ENCODE data around the gene CSF3R.

CSF3R gene

GRCh38 chr1:36419569-36419968 lies 63.1 kb downstream of the CSF3R start:
- no peak for DNase-seq (ENCODE audit: low read depth)

- no peak for DNase-seq (ENCODE audit: low read depth)
Measured at GRCh38 chr1:36419140-36419539, 63.6 kb downstream of the CSF3R start.

- no peak for DNase-seq (ENCODE audit: low read depth)
Measured at GRCh38 chr1:36417931-36418330, 64.8 kb downstream of the CSF3R start.
